Cardiac fibroblast (primary cell): ENCODE data around the gene AKAP12.

Source experiments
- DNase-seq, 2 donors: peaks; one replicate each; pipeline versions ENCODE4 v3.0.0 to v3.0.0-alpha.2; 2010; ENCODE audit warnings: low read depth in 2 of 2
- H3K4me3 ChIP-seq, 2 donors: replicated peaks in 1 of 2; 1 replicate in 1 of 2; 2 replicates in 1 of 2; pipeline ENCODE4 v1.5.1; 2011; ENCODE audit warnings: low read depth in 2 of 2, low read length in 2 of 2, mild to moderate bottlenecking in 2 of 2, moderate library complexity in 1 of 2
- CTCF ChIP-seq: IDR thresholded peaks from one replicate; pipeline ENCODE4 v1.5.1; 2011; ENCODE audit warnings: low read depth, mild to moderate bottlenecking, low read length, inconsistent platforms

Gene AKAP12

GRCh38 chr6:151247490-151247889, 7.7 kb downstream of the AKAP12 start:
- no peak for TF ChIP-seq CTCF
- H3K4me3 ChIP-seq, result no peak overlapping the region
- no peak for DNase-seq

DNA sequence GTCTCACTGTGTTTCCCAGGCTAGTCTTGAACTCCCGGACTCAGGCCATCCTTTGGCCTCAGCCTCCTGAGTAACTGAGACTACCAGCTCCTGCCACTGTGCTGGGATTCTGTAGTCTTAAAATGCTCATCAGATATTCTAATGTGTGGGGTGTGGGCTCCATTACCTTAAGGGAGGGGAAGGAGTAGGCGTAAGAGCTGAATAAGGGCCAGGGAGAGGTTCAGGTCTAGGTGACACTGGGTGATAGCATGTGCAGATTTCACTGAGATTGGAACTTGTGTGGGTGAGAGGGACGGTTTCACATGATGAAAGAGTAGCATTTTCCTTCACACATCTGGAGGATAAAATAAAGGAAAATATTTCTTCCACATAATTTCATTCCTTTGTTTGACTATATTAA, 8.5 kb downstream of the AKAP12 start:
- no peak overlapping the region for H3K4me3 ChIP-seq
- TF ChIP-seq CTCF, result no peak
- DNase-seq, result no peak

- no peak for TF ChIP-seq CTCF
- no peak for DNase-seq
- no peak overlapping the region for H3K4me3 ChIP-seq
These were observed 12.9 kb downstream of the AKAP12 start for GRCh38 chr6:151252634-151253033.

- DNase-seq, result peak; percentile 80 to 84
These were observed 14.8 kb downstream of the AKAP12 start for GRCh38 chr6:151254451-151255081.

DNA sequence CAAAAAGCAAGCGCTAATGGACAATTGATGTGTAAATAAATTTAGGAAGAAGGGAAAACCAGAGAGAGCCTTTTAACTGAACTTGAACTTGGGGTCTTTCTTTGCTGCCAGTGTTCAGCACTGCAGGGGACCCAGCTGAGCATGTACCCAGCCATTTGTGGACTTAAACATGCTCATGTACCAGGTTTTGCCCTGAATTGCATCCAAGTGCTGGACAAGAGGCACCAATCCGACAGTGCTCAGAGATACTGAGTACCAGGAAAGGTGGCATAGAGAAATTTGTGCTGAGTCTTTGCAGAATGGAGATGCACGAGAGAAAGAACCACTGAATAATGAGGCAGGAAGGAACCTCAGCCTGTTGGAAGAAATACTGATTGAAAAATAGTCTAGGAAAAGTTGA, 16.0 kb downstream of the AKAP12 start:
- DNase-seq, result no peak
- no peak overlapping the region for H3K4me3 ChIP-seq
- TF ChIP-seq CTCF, result no peak

More at GRCh38 chr6:151254451-151255081, 14.8 kb downstream of the AKAP12 start:
- H3K4me3 ChIP-seq, result no peak overlapping the region
- no peak for TF ChIP-seq CTCF

DNA sequence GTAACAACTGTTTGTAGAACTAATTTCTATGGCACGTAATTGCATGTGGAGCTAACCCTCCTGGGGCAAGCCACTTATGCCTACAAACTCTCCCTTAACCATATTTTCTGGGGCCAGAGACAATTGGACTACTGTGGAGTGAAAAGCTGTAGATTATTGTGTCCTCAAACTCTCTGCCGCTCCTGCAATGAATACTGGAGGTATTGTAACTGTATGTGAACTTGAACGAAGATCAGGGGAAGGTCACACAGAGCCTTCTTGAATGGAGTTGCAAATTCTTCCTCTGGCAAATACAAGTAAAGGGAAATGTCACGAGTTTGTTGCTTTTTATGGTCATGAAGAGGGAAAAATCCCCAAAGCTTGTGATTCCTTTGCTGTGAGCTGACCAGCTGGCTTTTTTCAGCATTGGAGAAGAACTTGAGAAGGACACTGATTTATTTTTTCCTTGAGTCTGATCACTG, 18.2 kb downstream of the AKAP12 start:
- TF ChIP-seq CTCF, result no peak
- no peak overlapping the region for H3K4me3 ChIP-seq
- DNase-seq, result peak; percentile 36 to 57

DNA sequence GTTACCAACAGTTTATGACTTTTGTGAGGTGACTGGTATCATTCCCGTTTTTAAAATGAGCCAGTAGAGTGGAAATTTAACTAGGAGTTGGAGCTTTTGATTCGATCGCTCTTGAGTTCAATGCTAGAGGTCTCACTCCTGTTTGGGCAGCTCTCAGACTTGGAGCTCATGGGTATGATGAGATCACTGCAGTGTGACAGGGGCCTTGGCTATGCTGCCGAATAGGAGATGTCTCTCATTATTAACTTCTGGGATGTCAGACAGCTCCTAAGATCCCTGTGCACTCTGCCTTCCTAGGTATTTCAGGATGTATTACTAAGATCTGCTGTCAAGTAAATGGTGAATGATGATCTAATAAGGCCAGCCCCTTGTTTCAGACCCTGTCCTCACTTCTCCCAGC, 20.4 kb downstream of the AKAP12 start:
- DNase-seq, result no peak
- no peak overlapping the region for H3K4me3 ChIP-seq
- TF ChIP-seq CTCF, result no peak
